HG03460 (cell line): ENCODE data around the gene OSTF1.

Source experiments
- ATAC-seq: cut with Tn5 transposase; IDR thresholded peaks from one replicate; pipeline ENCODE4 v1.9.1; 2021; ENCODE audit not compliant: unreplicated experiment

The OSTF1 gene

GRCh38 chr9:75117564-75117963 lies 29.2 kb downstream of the OSTF1 start:
- no peak for ATAC-seq

DNA sequence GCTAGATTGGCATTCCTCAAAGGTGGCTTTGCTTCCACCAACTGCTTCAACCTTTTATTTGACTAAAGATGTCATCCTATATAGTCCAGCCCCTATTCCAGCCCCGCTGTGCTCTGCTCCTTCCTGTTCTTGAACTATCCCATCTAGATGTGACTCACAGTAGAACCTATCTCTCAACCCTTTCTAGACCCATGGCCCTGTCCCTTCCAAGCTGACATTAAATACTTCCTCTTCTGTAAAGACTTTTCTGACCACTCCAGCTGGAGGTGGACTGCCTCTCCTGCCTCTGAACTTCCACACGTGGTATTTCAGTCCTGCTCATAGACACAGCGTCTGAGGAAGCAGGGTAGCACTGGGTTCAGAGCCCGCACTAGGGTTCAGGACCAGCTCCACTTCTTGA lies 32.4 kb downstream of the OSTF1 start:
- ATAC-seq: no peak

DNA sequence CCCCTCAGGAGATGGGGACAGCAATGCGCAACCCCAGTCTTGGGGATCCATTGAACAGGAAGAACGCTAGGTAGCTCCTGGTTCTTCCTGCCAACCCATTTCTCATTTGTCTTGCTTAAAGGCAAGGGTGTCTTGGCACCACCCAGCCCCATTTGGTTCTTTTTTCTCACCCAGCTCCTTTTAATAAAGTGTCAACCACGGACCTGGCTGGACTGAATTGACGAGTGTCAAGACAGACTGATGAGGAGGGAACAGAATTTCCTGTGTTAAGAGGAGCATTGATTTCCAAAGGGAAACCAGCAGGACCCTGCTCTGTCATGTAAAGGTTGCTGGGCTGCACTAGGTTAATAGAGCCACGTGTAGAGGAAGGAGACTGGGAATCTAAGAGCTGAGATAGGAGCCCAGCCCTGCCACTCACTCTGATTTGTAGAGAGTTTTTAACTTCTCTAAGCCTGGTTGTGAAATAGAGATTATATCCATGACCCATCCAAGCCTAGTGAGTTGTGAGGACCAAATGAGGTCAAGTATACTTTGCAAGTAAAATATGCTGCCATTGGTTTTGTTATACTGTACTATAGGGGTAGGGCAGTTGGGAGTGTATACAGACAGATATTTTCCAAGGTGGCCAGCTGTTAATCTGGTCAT lies 33.7 kb downstream of the OSTF1 start:
- ATAC-seq: no peak

GRCh38 chr9:75123696-75124095 lies 35.4 kb downstream of the OSTF1 start:
- ATAC-seq: no peak

GRCh38 chr9:75128535-75128934 lies 40.2 kb downstream of the OSTF1 start:
- no peak for ATAC-seq

DNA sequence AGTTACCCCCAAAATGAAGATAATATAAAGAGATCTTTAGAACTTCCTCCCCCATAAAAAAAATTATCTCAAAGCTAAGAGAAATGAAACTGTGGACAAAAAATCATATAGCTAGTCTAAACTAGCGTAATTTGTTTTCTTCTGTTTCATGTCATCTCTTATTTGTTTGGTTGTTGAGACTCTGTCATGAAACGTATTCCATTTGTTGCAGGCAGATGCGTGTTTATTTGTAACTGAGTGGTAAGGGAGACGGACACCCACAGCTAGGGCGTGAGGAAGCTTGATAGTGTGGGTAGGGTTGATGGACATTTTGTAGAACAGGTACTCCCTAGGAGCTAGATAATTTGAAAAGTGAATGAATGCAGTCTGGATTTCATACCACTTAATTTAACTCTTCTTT lies 41.9 kb downstream of the OSTF1 start:
- ATAC-seq: no peak

DNA sequence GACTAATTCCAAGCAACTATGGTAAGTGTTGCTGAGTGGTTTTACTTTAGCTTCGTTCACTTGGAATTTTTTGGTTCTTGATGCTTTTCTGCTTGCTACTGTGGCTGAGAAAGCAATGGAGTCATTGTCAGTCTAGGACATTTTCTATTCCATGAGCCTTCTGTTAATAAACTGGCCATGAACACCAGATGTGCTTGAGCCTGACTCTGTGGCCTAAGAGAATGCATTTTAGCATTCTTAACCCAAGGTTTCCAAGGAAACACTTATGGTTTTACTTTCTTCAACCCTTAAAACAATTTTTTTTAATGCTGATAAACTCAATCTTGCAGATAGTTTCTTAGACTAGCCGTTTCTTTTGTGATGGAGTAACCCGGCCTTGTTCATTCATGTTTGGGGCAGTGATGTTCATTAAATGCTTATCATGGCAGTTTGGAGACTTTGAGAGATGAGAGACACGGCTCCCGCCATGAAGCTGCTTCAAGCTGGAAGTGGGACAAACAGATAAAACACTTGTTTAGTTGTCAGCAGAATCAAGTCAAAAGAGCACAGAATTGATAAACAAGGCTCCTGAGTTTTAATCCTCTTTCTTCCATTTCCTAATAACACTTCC lies 42.4 kb downstream of the OSTF1 start:
- no peak for ATAC-seq

GRCh38 chr9:75131700-75132099 lies 43.4 kb downstream of the OSTF1 start:
- no peak for ATAC-seq

- ATAC-seq: no peak
These were observed 43.9 kb downstream of the OSTF1 start for GRCh38 chr9:75132244-75132643.

DNA sequence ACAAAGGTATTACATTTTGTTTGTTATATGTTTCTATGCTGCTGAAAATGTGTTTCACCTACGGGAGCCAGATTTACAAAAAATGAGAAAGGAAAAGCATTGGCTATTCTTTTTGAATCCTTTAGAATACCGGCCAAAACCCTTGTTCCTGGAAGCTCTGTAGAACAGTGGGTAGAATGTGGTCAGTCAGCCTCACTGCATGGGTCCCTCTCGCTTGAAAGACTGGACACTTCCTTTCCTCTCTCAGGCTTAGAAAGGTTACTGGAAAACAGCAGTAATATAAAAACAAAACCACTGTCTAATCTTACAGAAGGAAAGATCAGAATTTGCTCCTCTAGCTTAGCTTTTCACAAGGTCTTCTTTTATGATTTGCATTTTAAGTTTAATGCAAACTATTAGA lies 45.1 kb downstream of the OSTF1 start:
- no peak for ATAC-seq

DNA sequence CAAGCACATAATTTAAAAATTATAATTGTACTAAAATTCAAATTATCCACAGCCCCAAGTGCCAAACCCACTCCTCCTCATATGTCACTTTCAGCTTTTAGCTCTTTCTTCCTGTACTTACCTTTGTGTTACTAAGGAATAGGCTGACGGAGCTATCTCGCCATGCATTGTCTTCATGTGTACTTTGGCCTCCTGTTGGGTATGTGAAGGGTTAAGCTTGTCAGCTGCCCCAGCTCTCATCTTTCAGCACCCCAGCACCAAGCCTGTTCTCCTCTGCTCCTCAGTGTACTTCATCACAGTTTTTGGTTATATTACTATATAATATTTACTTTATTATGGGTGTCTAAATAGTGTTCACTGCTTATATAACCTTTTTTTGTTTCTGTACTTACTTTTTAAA lies 46.2 kb downstream of the OSTF1 start:
- ATAC-seq: no peak

DNA sequence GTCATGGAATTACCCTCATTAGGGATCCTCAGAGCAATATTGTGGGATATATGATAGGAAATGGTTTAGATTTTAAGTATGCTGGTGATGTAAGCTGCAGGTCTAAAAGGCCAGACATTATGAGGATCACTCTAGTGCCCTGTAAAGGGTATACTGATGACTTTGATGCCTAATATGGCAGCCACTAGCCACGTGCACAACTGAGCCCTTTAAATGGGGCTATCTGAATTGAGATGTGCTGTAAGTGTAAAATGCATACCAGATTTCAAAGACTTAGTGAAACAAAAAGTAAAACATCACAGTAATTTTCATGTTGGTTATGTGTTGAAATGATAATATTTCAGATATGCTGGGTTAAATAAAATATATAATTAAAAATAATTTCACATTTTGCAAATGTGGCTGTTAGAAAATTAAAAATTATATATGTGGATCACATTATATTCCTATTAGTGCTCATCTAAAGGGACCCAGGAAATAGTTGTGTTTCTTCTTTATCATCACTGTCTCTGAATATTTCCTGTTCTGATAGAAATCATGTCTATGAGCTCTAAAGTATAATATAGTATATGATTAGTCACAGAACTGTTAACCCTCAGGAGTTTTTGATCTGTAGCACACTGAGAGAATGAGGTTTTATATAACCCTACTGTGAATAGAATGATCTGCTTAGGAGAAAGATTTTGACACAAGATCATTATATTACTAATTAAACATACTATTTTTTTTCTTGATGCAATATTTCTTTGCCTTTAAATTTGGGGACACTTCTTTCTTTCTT lies 50.1 kb downstream of the OSTF1 start:
- ATAC-seq: no peak

GRCh38 chr9:75139201-75139600 lies 50.9 kb downstream of the OSTF1 start:
- ATAC-seq: no peak

- ATAC-seq: no peak
These were observed 51.9 kb downstream of the OSTF1 start for GRCh38 chr9:75140261-75140660.

DNA sequence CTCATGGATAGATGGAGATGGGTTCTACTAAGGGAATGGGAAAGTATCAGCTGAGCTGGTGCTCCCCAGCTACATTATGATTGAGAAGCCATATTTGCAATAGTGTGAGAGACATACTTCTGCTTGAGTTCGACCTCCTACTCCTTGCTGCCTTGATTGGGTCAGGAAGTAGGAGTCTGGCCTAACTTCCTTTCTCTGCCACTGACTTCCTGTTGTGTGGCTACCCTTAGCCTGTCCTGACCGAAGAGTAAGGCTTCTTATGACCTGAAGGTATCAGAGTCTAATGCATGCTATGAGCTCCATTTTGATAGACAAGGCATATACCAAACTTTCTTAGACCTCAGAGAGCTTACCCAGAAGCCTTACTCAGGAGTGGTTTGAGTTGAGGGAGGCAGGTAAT lies 53.9 kb downstream of the OSTF1 start:
- ATAC-seq: no peak

- ATAC-seq: no peak
These were observed 57.9 kb downstream of the OSTF1 start for GRCh38 chr9:75146229-75146628.

GRCh38 chr9:75147638-75148037 lies 59.3 kb downstream of the OSTF1 start:
- ATAC-seq: peak; percentile 49

GRCh38 chr9:75148561-75148960 lies 60.2 kb downstream of the OSTF1 start:
- no peak for ATAC-seq

GRCh38 chr9:75149841-75150241 lies 61.5 kb downstream of the OSTF1 start:
- ATAC-seq: no peak

DNA sequence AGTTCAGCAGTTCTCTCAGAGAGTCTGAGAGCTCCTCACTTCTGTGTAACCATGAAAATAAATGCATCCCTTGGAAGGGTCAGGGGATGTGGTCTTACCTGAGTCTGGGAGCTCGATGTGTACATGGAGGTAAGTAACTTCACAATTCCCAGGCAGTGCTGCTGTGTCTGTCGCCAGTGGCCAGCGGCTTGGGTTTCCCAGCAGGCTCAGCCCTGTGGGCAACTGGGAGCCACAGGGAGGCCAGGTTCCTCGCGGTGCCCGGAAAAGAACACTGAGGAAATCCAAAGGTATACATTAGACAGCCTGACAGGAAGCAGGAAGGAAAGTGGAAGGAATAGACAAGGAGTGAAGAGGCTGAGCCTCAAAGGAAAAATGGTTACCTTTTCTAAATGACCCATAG lies 62.2 kb downstream of the OSTF1 start:
- no peak for ATAC-seq

DNA sequence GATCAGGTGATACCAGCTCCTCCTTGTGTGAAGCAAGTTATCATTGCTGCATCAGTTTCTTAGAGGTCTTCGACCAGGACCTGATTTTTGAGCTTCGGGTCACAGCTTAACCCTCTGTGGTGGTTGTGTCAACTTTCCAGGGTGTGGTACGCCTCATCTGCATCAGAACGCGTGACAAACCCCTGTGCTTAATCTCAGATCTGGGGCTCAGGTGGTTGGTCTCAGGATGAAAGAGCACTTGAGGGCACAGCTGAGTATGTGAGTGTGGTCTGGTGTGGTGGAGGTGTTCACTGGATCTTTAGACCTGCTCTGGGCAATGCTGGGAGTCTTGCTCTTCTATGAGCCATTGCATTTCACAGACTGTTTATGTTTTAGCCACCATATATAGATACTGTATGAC lies 64.1 kb downstream of the OSTF1 start:
- no peak for ATAC-seq

- no peak for ATAC-seq
These were observed 68.5 kb downstream of the OSTF1 start for GRCh38 chr9:75156858-75157257.
